MM.1S (cell line): ENCODE data around the gene XXYLT1.

ENCODE experiments used
- EZH2 ChIP-seq: fragments of 300-600 bp; sonication (generic); optimal IDR thresholded peaks from 2 replicates; pipeline ENCODE3; 2017; ENCODE audit warnings: low read depth, mild to moderate bottlenecking, antibody characterized with exemption, low read length, mixed read lengths
- TF ChIP-seq, protein P1 (sequence below): fragments of 300-600 bp; sonication (generic); IDR thresholded peaks from 2 replicates; pipeline ENCODE4 v1.5.1; 2016; ENCODE audit warnings: antibody characterized with exemption, low read length, mixed read lengths

DNA sequence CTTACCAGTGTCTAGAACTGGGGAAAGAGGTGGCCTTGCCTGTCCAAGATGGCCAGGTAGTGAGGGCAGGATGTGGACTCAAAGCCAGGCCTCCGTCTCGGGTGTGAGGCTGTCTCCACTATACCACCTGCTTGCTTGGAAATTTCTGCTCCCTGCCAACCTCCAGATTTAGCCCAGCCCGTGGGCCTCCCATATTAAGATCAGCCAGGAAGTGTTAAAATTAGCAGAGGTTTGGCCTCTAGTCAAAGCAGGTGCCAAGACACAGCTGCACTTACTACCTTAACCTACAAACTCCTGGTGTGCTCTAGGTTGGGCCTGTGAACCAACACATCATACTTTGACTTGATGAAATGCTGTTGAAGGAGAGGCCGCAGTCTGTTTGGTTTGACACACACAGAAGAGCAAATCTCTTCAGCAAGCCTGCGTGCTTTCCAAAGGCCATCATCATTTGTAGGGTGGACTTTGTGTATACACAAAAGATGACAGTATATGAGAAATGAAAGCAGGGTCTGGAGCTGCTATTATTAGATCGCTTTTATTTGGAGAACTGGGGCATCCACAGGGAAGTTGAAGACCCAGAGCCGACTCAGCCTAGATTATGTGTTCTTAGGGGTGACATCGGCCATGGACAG lies 206.5 kb downstream of the XXYLT1 start:
- TF ChIP-seq, protein P1, sequence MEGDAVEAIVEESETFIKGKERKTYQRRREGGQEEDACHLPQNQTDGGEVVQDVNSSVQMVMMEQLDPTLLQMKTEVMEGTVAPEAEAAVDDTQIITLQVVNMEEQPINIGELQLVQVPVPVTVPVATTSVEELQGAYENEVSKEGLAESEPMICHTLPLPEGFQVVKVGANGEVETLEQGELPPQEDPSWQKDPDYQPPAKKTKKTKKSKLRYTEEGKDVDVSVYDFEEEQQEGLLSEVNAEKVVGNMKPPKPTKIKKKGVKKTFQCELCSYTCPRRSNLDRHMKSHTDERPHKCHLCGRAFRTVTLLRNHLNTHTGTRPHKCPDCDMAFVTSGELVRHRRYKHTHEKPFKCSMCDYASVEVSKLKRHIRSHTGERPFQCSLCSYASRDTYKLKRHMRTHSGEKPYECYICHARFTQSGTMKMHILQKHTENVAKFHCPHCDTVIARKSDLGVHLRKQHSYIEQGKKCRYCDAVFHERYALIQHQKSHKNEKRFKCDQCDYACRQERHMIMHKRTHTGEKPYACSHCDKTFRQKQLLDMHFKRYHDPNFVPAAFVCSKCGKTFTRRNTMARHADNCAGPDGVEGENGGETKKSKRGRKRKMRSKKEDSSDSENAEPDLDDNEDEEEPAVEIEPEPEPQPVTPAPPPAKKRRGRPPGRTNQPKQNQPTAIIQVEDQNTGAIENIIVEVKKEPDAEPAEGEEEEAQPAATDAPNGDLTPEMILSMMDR = no peak
- TF ChIP-seq EZH2 = no peak
